Measurements from ENCODE around the gene WBP2. TPM values are rescaled to one million over a fixed set of nuclear protein-coding genes. Genes with fewer than 3 reads are reported as not detected.

WBP2 gene
- total RNA-seq, 1 experiment from 2014 or later: 132 TPM

GRCh38 chr17:75820094-75821080 is 34.7 kb downstream of the WBP2 start:
- no peak for TF ChIP-seq EGR1 (IDR thresholded peaks at IDR 0.05; ENCODE audit: low read depth)
- TF ChIP-seq JUND (IDR thresholded peaks at IDR 0.05): no peak
- no peak for TF ChIP-seq ZFX (IDR thresholded peaks at IDR 0.05)
- no peak for TF ChIP-seq MAX (IDR thresholded peaks at IDR 0.05)
- TF ChIP-seq ZBTB33 (IDR thresholded peaks at IDR 0.05; ENCODE audit: extremely low read depth, insufficient replicate concordance, low read length): no peak
- TF ChIP-seq SRF (IDR thresholded peaks at IDR 0.05; ENCODE audit: low read depth): no peak
- Histone ChIP-seq H3K9me2 (ENCODE audit: insufficient read depth) (no peaks in the 10 kb centered on the region), H3K27ac (ENCODE audit: low read depth, low read length) (no peak overlapping the region), H3K36me3 (ENCODE audit: control insufficient read depth in 1 of 2, insufficient read depth in 2 of 2, low read length in 2 of 2) (peaks cover 18 to 37% of the 10 kb centered on the region in 2 experiments; a peak in 3 of 4 replicates), H3K79me2 (ENCODE audit: insufficient read depth, low read length) (no peaks in the 10 kb centered on the region), H3K4me2 (ENCODE audit: low read length) (no peak overlapping the region), H3K9me3 (ENCODE audit: control insufficient read depth in 1 of 2, insufficient read depth in 1 of 2, low read depth in 1 of 2, low read length in 2 of 2) (no peaks in the 10 kb centered on the region), H3K9ac (ENCODE audit: low read length) (no peak overlapping the region), H3K4me1 (ENCODE audit: control insufficient read depth in 1 of 2, insufficient read depth in 2 of 2, low read length in 2 of 2) (no peaks in the 10 kb centered on the region), H4K20me1 (ENCODE audit: insufficient read depth) (no peaks in the 10 kb centered on the region), H3K4me3 (replicated peaks in 1 of 2; ENCODE audit: low read depth in 1 of 2, low read length in 2 of 2) (no peak overlapping the region), H2AFZ (ENCODE audit: low read depth, low read length, poor library complexity, severe bottlenecking) (no peak overlapping the region), H3K27me3 (ENCODE audit: insufficient read depth, low read length) (no peaks in the 10 kb centered on the region)
- ChIA-PET RAD21 (ENCODE audit: low non-redundant PET in 1 of 2, low total read pairs in 2 of 2, uncharacterized antibody in 2 of 2, unreplicated experiment in 2 of 2) (no interaction called here), POLR2A (interaction anchor here (0.7 to 1.6 kb wide), 2 partner anchors 18 to 41 kb away, joined by 3 to 6 read pairs; a partner anchor contains a TSS), CTCF (interaction anchor here (1.7 kb wide), 1 partner anchor 9 kb away, joined by 6 read pairs; no protein-coding TSS in a partner anchor)
- DNase-seq (ENCODE audit: low read depth, low spot score) (no peak), ATAC-seq (no peak)
- BruUV-seq (replicated peaks): no TSS peak
- intact Hi-C loops (cut with micrococcal nuclease): no loop called here

Data from HCT116 (cell line).